HL-60 (cell line): ENCODE results near the gene KLF1.
A peak's percentile ranks its signal among the peaks of the same experiment; 100 is the strongest.

ENCODE experiments used
- DNase-seq, 2 experiments: peaks; one replicate each; pipeline ENCODE4 v3.0.0-alpha.2; 2010 to 2020; ENCODE audit warnings: low read depth in 1 of 2, low spot score in 1 of 2
- H3K27ac ChIP-seq: fragments of 250-450 bp; sonication (Bioruptor Pico); replicated peaks from 2 replicates; pipeline ENCODE4 v1.5.1; 2020; ENCODE audit warnings: mild to moderate bottlenecking, moderate library complexity
- H3K27me3 ChIP-seq: fragments of 250-450 bp; sonication (Bioruptor Pico); 2 replicates; pipeline ENCODE4 v1.5.1; 2021; ENCODE audit warnings: mild to moderate bottlenecking, moderate library complexity; ENCODE audit not compliant: insufficient read depth, poor library complexity, severe bottlenecking
- H3K4me3 ChIP-seq: replicated peaks from 2 replicates; pipeline ENCODE4 v1.5.1; 2011; ENCODE audit warnings: mild to moderate bottlenecking, control low read depth, low read length; ENCODE audit not compliant: insufficient read depth
- GABPA ChIP-seq: IDR thresholded peaks from 2 replicates; pipeline ENCODE4 v1.6.1; 2012; ENCODE audit warnings: low read depth
- POLR2AphosphoS5 ChIP-seq: IDR thresholded peaks from 2 replicates; pipeline ENCODE4 v1.6.1; 2012; ENCODE audit warnings: low read depth
- REST ChIP-seq: IDR thresholded peaks from 2 replicates; pipeline ENCODE4 v1.6.1; 2012; ENCODE audit warnings: low read depth; ENCODE audit not compliant: insufficient replicate concordance
- SPI1 ChIP-seq: IDR thresholded peaks from 2 replicates; pipeline ENCODE4 v1.6.1; 2012; ENCODE audit warnings: low read depth, mild to moderate bottlenecking, borderline replicate concordance
- TF ChIP-seq, protein P1 (sequence below): IDR thresholded peaks from one replicate; pipeline ENCODE4 v1.5.1; 2011; ENCODE audit warnings: low read length, control low read depth, inconsistent platforms; ENCODE audit not compliant: insufficient read depth

Gene KLF1

GRCh38 chr19:12884627-12884925, 2.4 kb downstream of the KLF1 start:
- TF ChIP-seq, protein P1, sequence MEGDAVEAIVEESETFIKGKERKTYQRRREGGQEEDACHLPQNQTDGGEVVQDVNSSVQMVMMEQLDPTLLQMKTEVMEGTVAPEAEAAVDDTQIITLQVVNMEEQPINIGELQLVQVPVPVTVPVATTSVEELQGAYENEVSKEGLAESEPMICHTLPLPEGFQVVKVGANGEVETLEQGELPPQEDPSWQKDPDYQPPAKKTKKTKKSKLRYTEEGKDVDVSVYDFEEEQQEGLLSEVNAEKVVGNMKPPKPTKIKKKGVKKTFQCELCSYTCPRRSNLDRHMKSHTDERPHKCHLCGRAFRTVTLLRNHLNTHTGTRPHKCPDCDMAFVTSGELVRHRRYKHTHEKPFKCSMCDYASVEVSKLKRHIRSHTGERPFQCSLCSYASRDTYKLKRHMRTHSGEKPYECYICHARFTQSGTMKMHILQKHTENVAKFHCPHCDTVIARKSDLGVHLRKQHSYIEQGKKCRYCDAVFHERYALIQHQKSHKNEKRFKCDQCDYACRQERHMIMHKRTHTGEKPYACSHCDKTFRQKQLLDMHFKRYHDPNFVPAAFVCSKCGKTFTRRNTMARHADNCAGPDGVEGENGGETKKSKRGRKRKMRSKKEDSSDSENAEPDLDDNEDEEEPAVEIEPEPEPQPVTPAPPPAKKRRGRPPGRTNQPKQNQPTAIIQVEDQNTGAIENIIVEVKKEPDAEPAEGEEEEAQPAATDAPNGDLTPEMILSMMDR = no peak
- TF ChIP-seq POLR2AphosphoS5 = no peak
- no peak for TF ChIP-seq SPI1
- TF ChIP-seq GABPA = no peak; the same call in 1 of the 2 replicates
- no peak for TF ChIP-seq REST
- H3K4me3 ChIP-seq = no peak overlapping the region
- H3K27ac ChIP-seq = peak overlapping the region; percentile 66
- no peak for DNase-seq
- no peaks in the 10 kb centered on the region for H3K27me3 ChIP-seq

GRCh38 chr19:12884202-12884601, 2.8 kb downstream of the KLF1 start:
- Histone ChIP-seq H3K27me3 (no peaks in the 10 kb centered on the region), H3K27ac (peak overlapping the region; percentile 66), H3K4me3 (no peak overlapping the region)
- DNase-seq = no peak
- TF ChIP-seq SPI1 = no peak
- TF ChIP-seq REST = no peak
- TF ChIP-seq, protein P1 = no peak
- TF ChIP-seq GABPA = no peak
- TF ChIP-seq POLR2AphosphoS5 = no peak

DNA sequence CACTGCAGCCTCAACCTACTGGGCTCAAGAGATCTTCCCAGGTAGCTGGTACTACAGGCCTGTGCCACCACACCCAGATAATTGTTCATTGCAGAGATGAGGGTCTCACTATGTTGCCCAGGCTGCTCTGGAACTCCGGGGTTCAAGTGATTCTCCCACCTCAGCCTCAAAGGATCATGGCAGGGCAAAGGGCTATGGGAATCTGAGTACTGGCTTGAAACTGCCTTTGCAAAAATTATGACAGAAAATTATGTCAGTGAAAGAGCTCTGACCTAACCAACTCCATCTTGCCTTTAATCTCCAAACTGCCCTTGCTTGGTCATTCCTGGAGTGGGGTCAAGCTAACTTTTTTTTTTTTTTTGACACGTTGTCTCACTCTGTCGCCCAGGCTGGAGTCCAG, 4.4 kb downstream of the KLF1 start:
- TF ChIP-seq POLR2AphosphoS5 = no peak
- no peak for TF ChIP-seq REST
- TF ChIP-seq SPI1 = no peak
- TF ChIP-seq GABPA = no peak
- TF ChIP-seq, protein P1 = no peak
- peak overlapping the region; percentile 66 for H3K27ac ChIP-seq
- H3K27me3 ChIP-seq = no peaks in the 10 kb centered on the region
- no peak overlapping the region for H3K4me3 ChIP-seq
- DNase-seq = no peak
